NCI-H1417 (cell line): Measurements from ENCODE around the gene DDIT3.
A peak's percentile ranks its signal among the peaks of the same experiment; 100 is the strongest.

Source experiments
- DNase-seq, 3 experiments: peaks; one replicate each; lab custom pipeline; 2025; lab: John Stamatoyannopoulos, UW

Gene DDIT3

GRCh38 chr12:57547288-57548012, 27.1 kb upstream of the DDIT3 start:
- no peak for DNase-seq

DNA sequence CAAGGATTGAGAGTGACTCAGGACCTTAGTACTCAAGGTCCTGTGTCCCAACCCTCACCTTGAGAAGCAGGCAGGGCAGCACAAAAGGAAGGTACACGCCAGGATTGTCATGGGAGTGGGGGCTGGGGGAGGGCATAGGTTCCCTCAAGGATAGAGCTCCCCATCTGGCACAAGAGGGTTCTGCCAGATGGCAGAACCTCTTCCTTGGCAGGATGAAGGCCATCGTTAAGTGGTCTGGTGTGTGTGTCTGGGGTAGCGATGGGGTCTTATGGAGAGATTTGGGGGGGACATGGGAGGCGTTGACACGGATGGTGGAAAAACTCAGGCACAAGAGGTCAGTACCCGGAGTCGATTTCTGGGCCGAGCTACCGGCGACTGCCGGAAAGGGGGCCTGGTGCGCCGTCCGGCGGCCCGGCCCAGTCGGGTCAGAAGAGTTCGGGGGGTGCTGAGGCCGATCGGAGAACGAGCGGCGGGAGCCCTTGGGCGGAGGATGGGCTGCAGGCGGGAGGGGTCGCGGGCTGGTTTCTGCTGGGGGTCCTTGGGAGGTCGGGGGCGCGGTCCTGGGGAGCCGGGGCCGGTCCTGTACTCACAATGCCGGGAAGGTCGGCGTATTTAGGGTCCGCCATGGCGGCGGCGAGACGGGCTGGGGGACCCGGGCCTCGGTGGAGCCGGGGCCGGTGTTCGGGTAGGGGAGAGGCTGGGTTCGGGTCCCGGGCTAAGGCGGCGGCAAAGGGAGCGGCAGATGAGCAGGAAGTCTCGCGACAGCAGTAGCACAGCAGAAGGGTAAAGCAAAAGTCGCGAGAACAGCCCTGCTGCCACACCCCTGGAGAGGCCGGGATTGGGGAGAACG, 26.3 kb upstream of the DDIT3 start, which contains the start of gene DCTN2:
DCTN2 (minus strand) TSS at position 755 of the 850 bp plus-strand sequence; CDS start at position 626, 129 bp downstream.
- peak; percentile 98 to 99 (median 98) for DNase-seq

GRCh38 chr12:57545809-57546437, 25.6 kb upstream of the DDIT3 start:
- peak in 2 of 3 experiments; percentile 40 to 48 for DNase-seq

GRCh38 chr12:57543581-57543980, 23.3 kb upstream of the DDIT3 start:
- no peak for DNase-seq

- DNase-seq, result no peak
These were observed 21.4 kb upstream of the DDIT3 start for GRCh38 chr12:57541717-57542116.

- DNase-seq, result peak in 1 of 3 experiments; percentile 18
These were observed 20.7 kb upstream of the DDIT3 start for GRCh38 chr12:57541001-57541400.

- no peak for DNase-seq
These were observed 18.9 kb upstream of the DDIT3 start for GRCh38 chr12:57539134-57539768.

DNA sequence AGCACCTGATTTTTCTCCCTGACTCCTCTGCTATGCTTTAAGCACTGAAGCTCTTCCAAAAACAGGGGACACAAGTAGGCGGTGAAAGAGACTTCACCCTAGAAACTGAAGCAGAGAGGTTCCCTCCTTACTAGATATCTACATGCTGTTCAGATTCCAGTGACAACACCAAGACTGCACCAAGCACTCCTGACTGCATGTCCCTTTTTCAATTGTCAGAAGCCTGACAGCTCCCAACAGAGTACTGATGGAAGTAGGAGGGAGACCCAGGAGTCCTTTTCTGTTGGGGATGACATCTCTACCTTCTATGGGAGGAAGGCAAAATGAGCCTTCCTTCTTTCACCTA, 16.3 kb upstream of the DDIT3 start:
- DNase-seq, result no peak

GRCh38 chr12:57535764-57536596, 15.7 kb upstream of the DDIT3 start:
- no peak for DNase-seq

DNA sequence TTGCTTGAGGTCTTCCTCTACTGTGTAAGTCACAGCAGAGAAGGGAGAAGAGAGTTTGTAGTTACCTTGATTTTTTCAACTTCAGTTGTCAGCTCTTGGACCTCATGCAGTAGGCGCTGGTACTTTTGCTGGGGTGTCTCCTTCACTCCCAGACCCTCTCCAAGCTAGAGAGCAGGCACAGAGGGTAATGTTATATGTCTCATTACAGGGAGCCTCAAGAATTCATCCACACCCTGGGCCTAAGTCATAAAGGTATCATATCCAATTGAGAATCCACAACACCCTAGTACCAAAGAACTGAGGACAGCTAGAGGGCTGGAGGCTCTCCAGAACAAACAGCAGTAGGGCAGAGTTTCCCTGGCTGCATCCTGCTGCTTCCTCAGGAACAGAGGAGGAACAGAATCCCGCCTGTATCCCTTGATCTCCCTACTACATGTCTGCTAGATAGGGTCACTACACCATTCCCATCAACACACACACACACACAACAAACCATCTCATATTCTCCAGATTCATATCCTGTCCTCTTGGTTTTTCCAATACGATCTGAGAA, 14.8 kb upstream of the DDIT3 start:
- DNase-seq, result no peak

DNA sequence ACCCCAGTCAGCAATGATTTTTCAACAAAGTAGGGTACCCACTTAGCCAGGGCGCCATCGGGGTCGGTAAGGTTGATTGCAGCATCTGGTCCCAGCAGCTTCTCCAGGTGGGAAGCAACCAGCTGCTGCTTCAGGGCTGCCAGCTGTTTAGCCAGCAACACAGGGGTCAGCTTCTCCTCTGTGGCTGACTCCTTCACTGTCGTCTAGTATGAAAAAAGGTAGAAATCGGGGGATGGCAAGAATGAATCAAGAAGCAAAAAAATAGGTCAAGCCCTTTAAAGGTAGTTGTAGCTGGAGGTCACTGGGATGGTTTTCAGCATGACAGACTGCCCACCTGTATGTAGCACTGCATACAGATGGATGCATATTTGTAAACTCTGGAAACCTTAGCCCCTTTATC, 13.9 kb upstream of the DDIT3 start:
- DNase-seq, result no peak

DNA sequence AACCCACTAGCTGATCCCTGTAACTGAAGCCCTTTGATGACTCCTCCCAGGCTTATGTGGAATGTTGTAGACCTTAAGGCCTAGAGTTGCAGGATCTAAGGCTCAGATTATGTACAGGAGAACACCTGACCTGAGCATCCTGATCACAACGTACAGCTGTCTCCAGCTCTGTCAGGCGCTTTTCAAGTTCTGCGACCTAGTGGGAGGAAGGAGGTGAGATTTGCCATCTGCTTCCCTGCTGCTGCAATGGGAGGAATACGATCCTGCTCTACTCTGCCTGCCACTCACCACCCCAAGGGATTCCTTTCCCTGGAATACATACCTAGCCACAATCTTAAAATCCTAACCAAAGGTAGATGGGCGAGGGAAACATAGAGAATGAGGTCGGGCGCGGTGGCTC, 12.8 kb upstream of the DDIT3 start:
- no peak for DNase-seq

GRCh38 chr12:57531836-57532235, 11.5 kb upstream of the DDIT3 start:
- DNase-seq, result no peak

DNA sequence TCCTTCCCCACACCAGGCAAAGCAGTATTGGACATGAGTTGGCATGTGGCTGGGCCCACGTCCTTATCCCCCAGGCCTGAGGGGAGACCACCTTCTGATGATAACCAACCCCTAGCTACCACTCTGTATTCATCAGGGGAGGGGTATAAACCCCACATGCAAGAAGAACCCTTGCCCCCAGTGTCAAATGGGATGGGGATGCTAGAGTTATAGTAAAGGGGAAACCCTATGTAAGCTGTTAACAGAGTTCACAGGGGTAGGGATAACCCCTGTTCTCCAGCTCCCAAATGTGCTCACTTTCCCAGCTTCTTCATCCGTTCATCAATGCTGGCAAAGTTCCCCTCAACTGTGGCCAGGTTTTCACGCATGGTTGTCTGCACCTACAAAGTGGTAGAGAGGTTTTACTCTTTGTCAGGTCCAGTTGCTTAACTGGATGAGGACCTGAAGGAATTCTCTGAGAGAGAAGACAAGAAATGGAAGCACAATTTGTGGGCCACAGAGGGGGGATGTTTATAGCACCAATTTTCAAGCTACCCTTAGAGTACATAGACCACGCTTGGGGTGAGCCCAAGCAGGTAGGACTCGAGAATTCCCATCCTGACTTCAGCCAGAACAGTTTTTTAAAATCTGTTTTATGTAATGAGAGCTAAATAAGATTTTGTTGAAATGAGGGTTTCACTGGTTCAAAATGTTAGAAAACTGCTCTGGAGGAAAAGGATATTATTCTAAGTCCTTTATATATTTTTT, 10.3 kb upstream of the DDIT3 start:
- DNase-seq, result no peak

- no peak for DNase-seq
These were observed 9.5 kb upstream of the DDIT3 start for GRCh38 chr12:57529831-57530230.

DNA sequence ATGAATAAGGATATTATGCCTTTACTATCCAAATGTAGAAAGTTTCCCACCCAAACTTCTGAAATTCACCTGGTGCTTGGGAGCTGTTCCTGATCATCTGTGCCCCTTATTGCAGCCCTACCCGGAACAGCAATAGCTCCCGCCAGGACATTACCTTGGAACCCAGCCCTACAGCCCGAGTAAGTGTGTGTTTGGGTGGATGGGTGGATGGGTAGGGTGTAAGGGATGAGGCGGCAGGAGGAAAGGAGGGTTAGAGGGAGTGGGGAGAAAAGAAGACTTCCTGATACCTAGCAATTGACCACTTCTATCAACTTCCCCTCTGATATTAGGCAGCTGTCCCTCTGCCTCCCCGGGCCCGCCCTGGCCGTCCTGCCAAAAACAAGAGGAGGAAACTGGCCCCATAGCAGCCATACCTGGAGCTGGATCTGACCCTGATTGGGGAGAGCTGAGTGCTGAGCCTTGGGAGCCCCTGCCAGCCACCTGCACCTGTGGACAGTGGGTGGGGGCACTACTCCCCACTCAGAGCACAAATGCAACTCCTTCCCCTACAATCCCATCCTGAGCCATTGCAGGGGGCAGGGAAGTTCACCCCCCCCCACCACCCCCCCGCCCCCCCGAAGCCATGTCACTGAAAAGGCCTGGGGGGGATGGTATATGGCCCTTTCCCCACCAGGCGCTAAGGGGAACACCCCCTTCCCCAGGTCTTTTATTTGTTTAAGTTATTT, 8.7 kb upstream of the DDIT3 start:
- DNase-seq, result no peak

GRCh38 chr12:57528176-57528575, 7.9 kb upstream of the DDIT3 start:
- no peak for DNase-seq

DNA sequence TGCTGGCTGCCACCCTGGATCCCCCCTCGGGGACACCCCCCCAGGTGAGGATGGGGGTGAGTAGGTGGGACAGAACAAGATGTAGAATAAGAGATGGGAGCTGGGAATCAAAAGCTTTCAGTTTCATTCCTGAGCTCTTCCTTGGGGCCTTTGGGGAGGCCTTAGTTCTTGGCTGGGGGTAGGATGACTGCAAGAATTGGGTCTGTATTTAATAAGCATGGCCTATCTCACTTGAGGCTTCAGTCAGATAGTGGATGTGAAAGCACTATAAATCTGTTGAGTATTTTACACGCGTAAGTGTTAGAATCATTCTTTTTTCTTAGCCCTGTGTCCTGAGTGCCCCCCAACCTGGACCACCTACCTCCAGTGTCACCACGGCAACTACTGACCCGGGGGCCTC, 6.9 kb upstream of the DDIT3 start:
- no peak for DNase-seq

DNA sequence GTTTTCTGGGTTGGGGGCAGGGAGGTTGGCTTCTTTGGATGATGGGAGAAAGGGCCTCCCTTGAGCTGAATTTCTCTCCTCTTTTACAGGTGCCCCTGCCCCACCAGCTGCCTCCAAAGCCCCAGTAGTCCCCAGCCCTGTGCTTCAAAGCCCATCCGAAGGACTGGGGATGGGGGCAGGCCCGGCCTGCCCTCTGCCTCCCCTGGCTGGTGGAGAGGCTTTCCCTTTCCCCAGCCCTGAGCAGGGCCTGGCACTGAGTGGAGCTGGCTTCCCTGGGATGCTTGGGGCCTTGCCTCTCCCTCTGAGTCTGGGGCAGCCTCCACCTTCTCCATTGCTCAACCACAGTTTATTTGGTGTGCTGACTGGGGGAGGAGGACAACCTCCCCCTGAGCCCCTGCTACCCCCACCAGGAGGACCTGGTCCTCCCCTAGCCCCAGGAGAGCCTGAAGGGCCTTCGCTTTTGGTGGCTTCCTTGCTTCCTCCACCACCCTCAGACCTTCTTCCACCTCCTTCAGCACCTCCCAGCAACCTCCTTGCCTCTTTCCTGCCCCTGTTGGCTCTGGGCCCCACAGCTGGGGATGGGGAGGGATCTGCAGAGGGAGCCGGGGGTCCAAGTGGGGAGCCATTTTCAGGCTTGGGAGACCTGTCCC, 6.3 kb upstream of the DDIT3 start:
- DNase-seq, result no peak
